ENCODE measurements around the gene LTO1. TPM values are rescaled to one million over a fixed set of nuclear protein-coding genes. Genes with fewer than 3 reads are reported as not detected.

Gene LTO1
- total RNA-seq, 2 donors from 2014 or later, result 23.2 to 32.2 TPM

DNA sequence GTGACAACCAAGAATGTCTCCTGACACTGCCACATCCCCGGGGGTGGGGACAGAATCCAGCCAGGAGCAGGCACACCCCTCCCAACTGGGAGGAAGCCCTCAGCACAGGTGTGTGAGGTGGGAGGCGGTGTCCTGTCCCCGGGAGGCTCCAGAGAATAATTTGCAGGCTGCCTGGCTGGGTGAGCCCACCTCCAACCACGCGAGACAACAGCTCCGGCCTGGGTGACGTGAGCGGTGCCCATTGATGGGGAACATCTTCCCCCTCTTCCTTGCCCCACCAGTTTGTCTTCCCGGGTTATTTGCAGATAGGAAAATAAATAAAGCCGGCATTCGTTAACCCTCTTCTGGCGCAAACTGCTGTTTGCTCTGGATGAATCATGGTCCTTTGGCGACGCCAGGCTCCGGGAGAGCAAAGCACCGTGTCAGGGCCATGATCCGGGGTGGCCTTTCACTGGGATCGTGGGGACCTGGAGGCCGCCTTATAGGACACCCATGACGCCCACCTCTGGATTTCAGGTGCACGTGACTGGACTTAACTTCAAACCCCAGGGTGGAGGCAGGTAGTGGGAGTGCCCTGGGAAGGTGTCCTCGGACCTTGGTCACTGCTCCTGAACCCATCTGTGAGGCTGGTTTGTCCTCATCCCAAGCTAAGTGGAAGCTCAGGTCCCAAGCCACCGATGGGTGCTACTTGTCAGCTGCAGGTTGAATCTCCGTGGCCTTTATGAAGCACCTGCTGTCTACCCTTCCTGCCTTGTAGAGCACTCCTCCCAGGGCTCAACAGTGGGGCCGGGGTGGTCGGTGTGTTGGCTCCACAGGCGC lies 20.3 kb downstream of the LTO1 start:
- peak overlapping the region; percentile 69 for H3K27ac Mint-ChIP-seq

DNA sequence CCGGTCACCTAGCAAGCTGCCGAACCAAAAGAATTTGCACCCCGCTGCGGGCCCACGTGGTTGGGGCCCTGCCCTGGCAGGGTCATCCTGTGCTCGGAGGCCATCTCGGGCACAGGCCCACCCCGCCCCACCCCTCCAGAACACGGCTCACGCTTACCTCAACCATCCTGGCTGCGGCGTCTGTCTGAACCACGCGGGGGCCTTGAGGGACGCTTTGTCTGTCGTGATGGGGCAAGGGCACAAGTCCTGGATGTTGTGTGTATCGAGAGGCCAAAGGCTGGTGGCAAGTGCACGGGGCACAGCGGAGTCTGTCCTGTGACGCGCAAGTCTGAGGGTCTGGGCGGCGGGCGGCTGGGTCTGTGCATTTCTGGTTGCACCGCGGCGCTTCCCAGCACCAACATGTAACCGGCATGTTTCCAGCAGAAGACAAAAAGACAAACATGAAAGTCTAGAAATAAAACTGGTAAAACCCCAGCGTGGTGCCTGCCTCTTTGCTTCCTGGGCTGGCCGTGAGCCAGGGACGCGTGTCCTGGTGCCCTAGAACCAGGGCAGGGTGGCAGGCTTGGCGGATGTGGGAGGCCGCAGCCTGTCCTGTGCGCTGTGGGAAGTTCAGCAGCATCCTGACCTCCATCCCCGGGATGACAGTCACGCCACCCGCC lies 21.0 kb downstream of the LTO1 start:
- Mint-ChIP-seq H3K4me3 (no peak overlapping the region), H3K27ac (no peak overlapping the region), H3K36me3 (ENCODE audit: low read depth) (peaks cover 29% of the 10 kb centered on the region), H3K27me3 (ENCODE audit: insufficient read depth) (no peaks in the 10 kb centered on the region), H3K4me1 (peaks cover 11% of the 10 kb centered on the region), H3K9me3 (no peaks in the 10 kb centered on the region)
- Histone ChIP-seq H3K9ac (ENCODE audit: extremely low read depth, low read length, poor library complexity, severe bottlenecking) (no peak overlapping the region), H3K27ac (ENCODE audit: low read depth, low read length) (peak overlapping the region; percentile 32), H3K9me3 (ENCODE audit: control insufficient read depth, low read length) (no peaks in the 10 kb centered on the region), H3K4me3 (ENCODE audit: low read length) (no peak overlapping the region), H3K27me3 (ENCODE audit: control insufficient read depth, insufficient read depth, low read length, poor library complexity, severe bottlenecking) (no peaks in the 10 kb centered on the region), H3K4me1 (ENCODE audit: control insufficient read depth, insufficient read depth, low read length) (peaks cover 5% of the 10 kb centered on the region), H3K36me3 (ENCODE audit: control insufficient read depth, insufficient read depth, low read length) (peaks cover 5% of the 10 kb centered on the region)
- WGBS, 2 experiments (ENCODE audit: insufficient coverage in 1 of 2, insufficient read length in 1 of 2), result 94 to 96% methylated on average over 34 to 38 of the region's 38 CpGs
- peak; percentile 57 for DNase-seq
- TF ChIP-seq, protein P1, sequence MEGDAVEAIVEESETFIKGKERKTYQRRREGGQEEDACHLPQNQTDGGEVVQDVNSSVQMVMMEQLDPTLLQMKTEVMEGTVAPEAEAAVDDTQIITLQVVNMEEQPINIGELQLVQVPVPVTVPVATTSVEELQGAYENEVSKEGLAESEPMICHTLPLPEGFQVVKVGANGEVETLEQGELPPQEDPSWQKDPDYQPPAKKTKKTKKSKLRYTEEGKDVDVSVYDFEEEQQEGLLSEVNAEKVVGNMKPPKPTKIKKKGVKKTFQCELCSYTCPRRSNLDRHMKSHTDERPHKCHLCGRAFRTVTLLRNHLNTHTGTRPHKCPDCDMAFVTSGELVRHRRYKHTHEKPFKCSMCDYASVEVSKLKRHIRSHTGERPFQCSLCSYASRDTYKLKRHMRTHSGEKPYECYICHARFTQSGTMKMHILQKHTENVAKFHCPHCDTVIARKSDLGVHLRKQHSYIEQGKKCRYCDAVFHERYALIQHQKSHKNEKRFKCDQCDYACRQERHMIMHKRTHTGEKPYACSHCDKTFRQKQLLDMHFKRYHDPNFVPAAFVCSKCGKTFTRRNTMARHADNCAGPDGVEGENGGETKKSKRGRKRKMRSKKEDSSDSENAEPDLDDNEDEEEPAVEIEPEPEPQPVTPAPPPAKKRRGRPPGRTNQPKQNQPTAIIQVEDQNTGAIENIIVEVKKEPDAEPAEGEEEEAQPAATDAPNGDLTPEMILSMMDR (conservative IDR thresholded peaks at IDR 0.05), result no peak

More for the DNA sequence above, 20.3 kb downstream of the LTO1 start:
- WGBS, 2 experiments (ENCODE audit: insufficient coverage in 1 of 2, insufficient read length in 1 of 2), result 93 to 96% methylated on average over 19 to 27 of the region's 27 CpGs
- Mint-ChIP-seq H3K4me1 (peaks cover 14% of the 10 kb centered on the region), H3K9me3 (no peaks in the 10 kb centered on the region), H3K36me3 (ENCODE audit: low read depth) (peaks cover 22% of the 10 kb centered on the region), H3K4me3 (no peak overlapping the region), H3K27me3 (ENCODE audit: insufficient read depth) (no peaks in the 10 kb centered on the region)
- Histone ChIP-seq H3K27ac (ENCODE audit: low read depth, low read length) (peak overlapping the region; percentile 32), H3K9ac (ENCODE audit: extremely low read depth, low read length, poor library complexity, severe bottlenecking) (no peak overlapping the region), H3K4me3 (ENCODE audit: low read length) (no peak overlapping the region), H3K27me3 (ENCODE audit: control insufficient read depth, insufficient read depth, low read length, poor library complexity, severe bottlenecking) (no peaks in the 10 kb centered on the region), H3K4me1 (ENCODE audit: control insufficient read depth, insufficient read depth, low read length) (peaks cover 5% of the 10 kb centered on the region), H3K9me3 (ENCODE audit: control insufficient read depth, low read length) (no peaks in the 10 kb centered on the region), H3K36me3 (ENCODE audit: control insufficient read depth, insufficient read depth, low read length) (peaks cover 5% of the 10 kb centered on the region)
- TF ChIP-seq, protein P1 (conservative IDR thresholded peaks at IDR 0.05), result no peak
- DNase-seq, result peak; percentile 75

DNA sequence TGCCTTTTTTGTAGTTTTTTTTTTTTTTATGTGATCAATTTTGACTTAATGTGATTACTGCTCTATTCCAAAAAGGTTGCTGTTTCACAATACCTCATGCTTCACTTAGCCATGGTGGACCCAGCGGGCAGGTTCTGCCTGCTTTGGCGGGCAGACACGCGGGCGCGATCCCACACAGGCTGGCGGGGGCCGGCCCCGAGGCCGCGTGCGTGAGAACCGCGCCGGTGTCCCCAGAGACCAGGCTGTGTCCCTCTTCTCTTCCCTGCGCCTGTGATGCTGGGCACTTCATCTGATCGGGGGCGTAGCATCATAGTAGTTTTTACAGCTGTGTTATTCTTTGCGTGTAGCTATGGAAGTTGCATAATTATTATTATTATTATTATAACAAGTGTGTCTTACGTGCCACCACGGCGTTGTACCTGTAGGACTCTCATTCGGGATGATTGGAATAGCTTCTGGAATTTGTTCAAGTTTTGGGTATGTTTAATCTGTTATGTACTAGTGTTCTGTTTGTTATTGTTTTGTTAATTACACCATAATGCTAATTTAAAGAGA lies 21.7 kb downstream of the LTO1 start:
- H3K27ac Mint-ChIP-seq, result no peak overlapping the region
- no peak overlapping the region for H3K4me3 ChIP-seq (ENCODE audit: low read length)
- DNase-seq, result no peak
- H3K9me3 ChIP-seq (ENCODE audit: control insufficient read depth, low read length), result no peaks in the 10 kb centered on the region
- no peaks in the 10 kb centered on the region for H3K27me3 Mint-ChIP-seq (ENCODE audit: insufficient read depth)
- peaks cover 1% of the 10 kb centered on the region for H3K4me1 ChIP-seq (ENCODE audit: control insufficient read depth, insufficient read depth, low read length)
- H3K27ac ChIP-seq (ENCODE audit: low read depth, low read length), result no peak overlapping the region
- no peaks in the 10 kb centered on the region for H3K9me3 Mint-ChIP-seq
- WGBS, 2 experiments (ENCODE audit: insufficient coverage in 1 of 2, insufficient read length in 1 of 2), result 96 to 98% methylated on average over 15 to 20 of the region's 23 CpGs
- H3K36me3 ChIP-seq (ENCODE audit: control insufficient read depth, insufficient read depth, low read length), result peaks cover 5% of the 10 kb centered on the region
- peaks cover 33% of the 10 kb centered on the region for H3K36me3 Mint-ChIP-seq (ENCODE audit: low read depth)
- no peak overlapping the region for H3K9ac ChIP-seq (ENCODE audit: extremely low read depth, low read length, poor library complexity, severe bottlenecking)
- H3K27me3 ChIP-seq (ENCODE audit: control insufficient read depth, insufficient read depth, low read length, poor library complexity, severe bottlenecking), result no peaks in the 10 kb centered on the region
- TF ChIP-seq, protein P1 (conservative IDR thresholded peaks at IDR 0.05), result no peak
- H3K4me3 Mint-ChIP-seq, result no peak overlapping the region
- H3K4me1 Mint-ChIP-seq, result peaks cover 7% of the 10 kb centered on the region
